ENCODE data around the gene MCTP1. TPM values are rescaled to one million over a fixed set of nuclear protein-coding genes. Genes with fewer than 3 reads are reported as not detected.

The MCTP1 gene
- total RNA-seq, 4 donors from 2014 or later, result 28.7 to 117 (median 48.2) TPM

- Histone ChIP-seq H3K27me3 (no peaks in the 10 kb centered on the region), H3K9me3 (no peaks in the 10 kb centered on the region), H3K4me1 (peaks cover 0 to 21% (median 6%) of the 10 kb centered on the region in 4 donors), H3K36me3 (no peaks in the 10 kb centered on the region), H3K27ac (peak overlapping the region in 2 of 4 donors; percentile 66 to 85), H3K4me3 (no peak overlapping the region)
- WGBS, 2 donors, result 36 to 37% methylated on average over 2 of the region's 2 CpGs
- no peak for DNase-seq (ENCODE audit: low spot score in 2 of 2)
- TF ChIP-seq EP300 (IDR thresholded peaks at IDR 0.05) (no peak), CTCF (IDR thresholded peaks at IDR 0.05) (no peak), POLR2A (IDR thresholded peaks at IDR 0.05) (no peak)
Measured at GRCh38 chr5:94885931-94886330, 399.0 kb downstream of the MCTP1 start.

- 28 to 31% methylated on average over 9 of the region's 9 CpGs for WGBS, 2 donors
- Histone ChIP-seq H3K4me1 (peaks cover 0 to 25% (median 6%) of the 10 kb centered on the region in 4 donors), H3K36me3 (no peaks in the 10 kb centered on the region), H3K27ac (peak overlapping the region in 2 of 4 donors; percentile 66 to 85), H3K27me3 (no peaks in the 10 kb centered on the region), H3K4me3 (no peak overlapping the region), H3K9me3 (no peaks in the 10 kb centered on the region)
- DNase-seq (ENCODE audit: low spot score in 2 of 2), result peak; percentile 28 to 35
- TF ChIP-seq CTCF (IDR thresholded peaks at IDR 0.05) (no peak), POLR2A (IDR thresholded peaks at IDR 0.05) (no peak), EP300 (IDR thresholded peaks at IDR 0.05) (no peak)
Measured at GRCh38 chr5:94884311-94884710, 400.6 kb downstream of the MCTP1 start.

GRCh38 chr5:94872526-94872925, 412.4 kb downstream of the MCTP1 start:
- Histone ChIP-seq H3K4me3 (peak overlapping the region in 2 of 4 donors; percentile 7 to 16), H3K9me3 (no peaks in the 10 kb centered on the region), H3K36me3 (peaks cover 0 to 3% (median 0%) of the 10 kb centered on the region in 3 donors), H3K27me3 (no peaks in the 10 kb centered on the region), H3K4me1 (no peaks in the 10 kb centered on the region), H3K27ac (peak overlapping the region in 1 of 4 donors; percentile 48)
- 32 to 42% methylated on average over 4 of the region's 4 CpGs for WGBS, 2 donors
- no peak for TF ChIP-seq EP300 (IDR thresholded peaks at IDR 0.05)
- no peak for DNase-seq (ENCODE audit: low spot score in 2 of 2)

GRCh38 chr5:94870511-94871183, 414.2 kb downstream of the MCTP1 start:
- Histone ChIP-seq H3K4me3 (no peak overlapping the region), H3K9me3 (no peaks in the 10 kb centered on the region), H3K27ac (no peak overlapping the region), H3K27me3 (no peaks in the 10 kb centered on the region), H3K4me1 (no peaks in the 10 kb centered on the region), H3K36me3 (peaks cover 0 to 3% (median 0%) of the 10 kb centered on the region in 3 donors)
- 78 to 85% methylated on average over 13 of the region's 13 CpGs for WGBS, 2 donors
- no peak for DNase-seq (ENCODE audit: low spot score in 2 of 2)
- TF ChIP-seq EP300 (IDR thresholded peaks at IDR 0.05) (no peak), POLR2A (IDR thresholded peaks at IDR 0.05) (no peak), CTCF (IDR thresholded peaks at IDR 0.05) (no peak)

GRCh38 chr5:94869921-94870320, 415.0 kb downstream of the MCTP1 start:
- Histone ChIP-seq H3K4me3 (no peak overlapping the region), H3K27ac (no peak overlapping the region), H3K9me3 (no peaks in the 10 kb centered on the region), H3K4me1 (no peaks in the 10 kb centered on the region), H3K27me3 (no peaks in the 10 kb centered on the region), H3K36me3 (peaks cover 0 to 3% (median 0%) of the 10 kb centered on the region in 3 donors)
- WGBS, 2 donors, result 90 to 93% methylated on average over 4 of the region's 4 CpGs
- no peak for DNase-seq (ENCODE audit: low spot score in 2 of 2)
- TF ChIP-seq EP300 (IDR thresholded peaks at IDR 0.05) (no peak), CTCF (IDR thresholded peaks at IDR 0.05) (no peak), POLR2A (IDR thresholded peaks at IDR 0.05) (no peak)

Data from tibial nerve (tissue), 4 donors.